ENCODE measurements around the gene AP3M1. TPM values are rescaled to one million over a fixed set of nuclear protein-coding genes. Genes with fewer than 3 reads are reported as not detected.
"Not testable (repeated sequence)": the region's sequence is repeated elsewhere in the genome, so short reads cannot be mapped to it uniquely, and the experiment has no call there.

AP3M1 gene
- total and polyA plus RNA-seq, 8 donors = 3.5 to 28.1 (median 11.5) TPM

DNA sequence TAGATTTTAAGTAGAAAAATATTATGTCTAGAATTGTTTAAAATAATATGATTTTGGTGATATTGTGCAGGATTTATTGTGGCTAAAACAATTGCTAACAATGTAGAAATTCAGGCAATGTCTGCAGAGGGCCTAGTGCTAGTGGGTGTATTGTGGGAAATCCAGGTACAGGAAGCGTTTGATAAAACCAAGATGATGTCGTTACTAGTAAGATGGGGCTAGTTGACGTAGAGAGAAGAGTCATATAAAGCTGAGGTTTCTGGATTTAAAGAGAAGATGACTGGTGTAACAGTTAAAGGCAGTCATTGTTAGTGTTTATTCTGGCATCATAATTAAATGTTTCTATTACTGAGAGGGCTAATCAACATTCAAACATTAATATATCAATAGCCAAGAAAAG lies 43.9 kb upstream of the AP3M1 start:
- H3K4me1 ChIP-seq = peaks cover 11 to 18% (median 15%) of the 10 kb centered on the region in 4 donors
- DNase-seq = no peak
- TF ChIP-seq, protein P1, sequence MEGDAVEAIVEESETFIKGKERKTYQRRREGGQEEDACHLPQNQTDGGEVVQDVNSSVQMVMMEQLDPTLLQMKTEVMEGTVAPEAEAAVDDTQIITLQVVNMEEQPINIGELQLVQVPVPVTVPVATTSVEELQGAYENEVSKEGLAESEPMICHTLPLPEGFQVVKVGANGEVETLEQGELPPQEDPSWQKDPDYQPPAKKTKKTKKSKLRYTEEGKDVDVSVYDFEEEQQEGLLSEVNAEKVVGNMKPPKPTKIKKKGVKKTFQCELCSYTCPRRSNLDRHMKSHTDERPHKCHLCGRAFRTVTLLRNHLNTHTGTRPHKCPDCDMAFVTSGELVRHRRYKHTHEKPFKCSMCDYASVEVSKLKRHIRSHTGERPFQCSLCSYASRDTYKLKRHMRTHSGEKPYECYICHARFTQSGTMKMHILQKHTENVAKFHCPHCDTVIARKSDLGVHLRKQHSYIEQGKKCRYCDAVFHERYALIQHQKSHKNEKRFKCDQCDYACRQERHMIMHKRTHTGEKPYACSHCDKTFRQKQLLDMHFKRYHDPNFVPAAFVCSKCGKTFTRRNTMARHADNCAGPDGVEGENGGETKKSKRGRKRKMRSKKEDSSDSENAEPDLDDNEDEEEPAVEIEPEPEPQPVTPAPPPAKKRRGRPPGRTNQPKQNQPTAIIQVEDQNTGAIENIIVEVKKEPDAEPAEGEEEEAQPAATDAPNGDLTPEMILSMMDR (IDR thresholded peaks at IDR 0.05) = no peak
- TF ChIP-seq POLR2AphosphoS5 (IDR thresholded peaks at IDR 0.05) (no peak), EP300 (IDR thresholded peaks at IDR 0.05) (no peak)
- H3K36me3 ChIP-seq = no peaks in the 10 kb centered on the region
- H3K27me3 ChIP-seq = no peaks in the 10 kb centered on the region
- H3K9me3 ChIP-seq = no peaks in the 10 kb centered on the region
- 71 to 87% (median 80%) methylated on average over 3 of the region's 3 CpGs for WGBS, 5 donors
- intact Hi-C loops (cut with DNase I; ENCODE audit: low total_unique reads) = no loop called here
- no peak overlapping the region for H3K27ac ChIP-seq
- H3K4me3 ChIP-seq = no peak overlapping the region

DNA sequence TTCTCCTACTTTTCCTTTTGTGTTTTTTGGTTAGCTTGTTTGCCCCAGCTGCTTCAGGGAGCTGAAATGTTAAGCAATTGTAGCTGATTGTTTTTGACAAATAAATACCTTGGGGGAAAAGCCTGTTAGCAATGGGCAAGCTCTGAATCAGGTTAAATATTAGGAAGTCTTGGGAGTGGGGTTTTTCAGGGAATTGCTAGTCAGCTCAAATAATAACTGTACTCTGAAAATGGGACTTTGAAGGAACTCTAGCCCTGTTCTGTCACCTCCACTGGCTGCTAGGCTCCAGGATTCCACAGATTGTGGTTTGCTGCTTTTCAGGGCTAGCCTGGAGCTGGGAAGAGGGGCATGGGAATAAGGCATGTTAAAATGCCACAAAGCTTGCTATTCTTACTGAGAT lies 39.9 kb upstream of the AP3M1 start:
- peaks cover 11 to 21% (median 12%) of the 10 kb centered on the region in 4 donors for H3K4me1 ChIP-seq
- no peaks in the 10 kb centered on the region for H3K27me3 ChIP-seq
- peak overlapping the region in 4 of 5 donors; percentile 60 to 72 (median 69) for H3K27ac ChIP-seq
- intact Hi-C loops (cut with DNase I; ENCODE audit: low total_unique reads) = no loop called here
- TF ChIP-seq POLR2AphosphoS5 (IDR thresholded peaks at IDR 0.05) = no peak
- TF ChIP-seq, protein P1 (IDR thresholded peaks at IDR 0.05) = no peak
- no peak for TF ChIP-seq EP300 (IDR thresholded peaks at IDR 0.05)
- TF ChIP-seq POLR2A (IDR thresholded peaks at IDR 0.05) = no peak
- H3K36me3 ChIP-seq = no peaks in the 10 kb centered on the region
- H3K9me3 ChIP-seq = no peaks in the 10 kb centered on the region
- no peak overlapping the region for H3K4me3 ChIP-seq
- DNase-seq = no peak

DNA sequence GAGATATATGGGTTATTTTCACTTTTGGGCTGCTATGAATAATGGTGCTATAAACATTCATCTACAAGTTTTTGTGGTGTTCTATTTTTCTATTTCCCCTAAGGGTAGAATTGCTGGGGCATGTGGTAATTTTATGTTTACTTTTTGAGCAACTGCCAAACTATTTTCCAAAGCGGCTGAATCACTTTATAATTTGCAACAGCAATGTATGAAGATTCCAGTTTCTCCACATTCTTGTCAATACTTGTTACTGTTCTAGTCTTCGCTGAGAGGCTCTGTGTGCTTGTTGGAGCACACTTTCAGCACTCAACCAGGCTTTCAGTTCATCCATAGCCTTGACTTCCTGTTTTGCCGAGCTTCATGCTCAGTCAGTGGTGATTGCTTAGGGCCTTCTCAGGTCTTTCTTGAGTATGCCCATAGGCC lies 39.4 kb upstream of the AP3M1 start:
- Histone ChIP-seq H3K27me3 (no peaks in the 10 kb centered on the region), H3K4me3 (no peak overlapping the region), H3K27ac (peak overlapping the region in 4 of 5 donors; percentile 60 to 72 (median 69)), H3K36me3 (no peaks in the 10 kb centered on the region), H3K4me1 (peaks cover 11 to 21% (median 12%) of the 10 kb centered on the region in 4 donors), H3K9me3 (no peaks in the 10 kb centered on the region)
- intact Hi-C loops (cut with DNase I; ENCODE audit: low total_unique reads) = no loop called here
- peak in 1 of 2 donors; percentile 66 for DNase-seq
- TF ChIP-seq POLR2AphosphoS5 (IDR thresholded peaks at IDR 0.05) = peak in 1 of 3 donors; percentile 28
- TF ChIP-seq POLR2A (IDR thresholded peaks at IDR 0.05) = no peak
- no peak for TF ChIP-seq EP300 (IDR thresholded peaks at IDR 0.05)
- WGBS, 5 donors = 14 to 22% (median 20%) methylated on average over 3 of the region's 3 CpGs

DNA sequence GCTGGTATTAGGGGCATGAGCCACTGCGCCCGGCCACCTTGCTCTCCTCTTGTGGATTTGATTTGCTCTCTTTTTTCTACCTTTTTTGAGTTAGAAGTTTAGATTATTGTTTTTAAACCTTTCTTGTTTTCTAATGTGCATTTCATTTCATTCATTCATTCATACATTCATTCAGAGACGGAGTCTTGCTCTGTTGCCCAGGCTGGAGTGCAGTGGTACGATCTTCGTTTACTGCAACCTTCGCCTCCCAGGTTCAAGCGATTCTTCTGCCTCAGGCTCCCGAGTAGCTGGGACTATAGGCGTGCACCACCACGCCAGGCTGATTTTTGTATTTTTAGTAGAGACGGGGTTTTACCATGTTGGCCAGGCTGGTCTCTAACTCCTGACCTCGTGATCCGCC lies 38.0 kb upstream of the AP3M1 start:
- peaks cover 11 to 21% (median 12%) of the 10 kb centered on the region in 4 donors for H3K4me1 ChIP-seq
- H3K4me3 ChIP-seq; DNase-seq; intact Hi-C loops (cut with DNase I; ENCODE audit: low total_unique reads); H3K27me3 ChIP-seq; H3K27ac ChIP-seq; H3K9me3 ChIP-seq; H3K36me3 ChIP-seq: not testable (repeated sequence)
- WGBS, 5 donors = 96 to 98% (median 98%) methylated on average over 13 of the region's 13 CpGs

DNA sequence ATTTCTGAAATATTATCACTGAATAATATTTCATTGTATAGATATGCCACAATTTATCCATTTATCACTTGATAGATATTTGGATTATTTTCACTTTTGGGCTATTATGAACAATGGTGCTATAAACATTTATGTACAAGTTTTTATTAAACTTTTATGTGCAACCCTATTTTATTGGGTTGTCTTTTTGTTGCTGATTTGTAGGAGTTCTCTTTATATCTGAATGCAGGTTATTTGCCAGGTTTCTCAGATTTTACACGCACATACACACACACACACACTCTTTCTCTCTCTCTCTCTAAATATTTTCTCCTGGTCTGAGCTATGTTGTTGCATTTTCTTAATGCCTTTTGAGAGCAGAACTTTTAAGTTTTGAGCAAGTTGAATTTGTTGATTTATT lies 36.6 kb upstream of the AP3M1 start:
- no peak overlapping the region for H3K4me3 ChIP-seq
- no peaks in the 10 kb centered on the region for H3K9me3 ChIP-seq
- no peak overlapping the region for H3K27ac ChIP-seq
- no peak for DNase-seq
- WGBS, 5 donors = 50 to 90% (median 66%) methylated on average over 1 of the region's 1 CpG
- H3K36me3 ChIP-seq = no peaks in the 10 kb centered on the region
- TF ChIP-seq POLR2A (IDR thresholded peaks at IDR 0.05) (no peak), POLR2AphosphoS5 (IDR thresholded peaks at IDR 0.05) (no peak), EP300 (IDR thresholded peaks at IDR 0.05) (no peak)
- TF ChIP-seq, protein P1 (IDR thresholded peaks at IDR 0.05) = no peak
- H3K27me3 ChIP-seq = no peaks in the 10 kb centered on the region
- intact Hi-C loops (cut with DNase I; ENCODE audit: low total_unique reads) = no loop called here
- peaks cover 11 to 21% (median 13%) of the 10 kb centered on the region in 4 donors for H3K4me1 ChIP-seq
